ENCODE data around the gene ICE2. TPM values are rescaled to one million over a fixed set of nuclear protein-coding genes. Genes with fewer than 3 reads are reported as not detected.

The ICE2 gene
- total and polyA plus RNA-seq, 2 of the 4 experiments (the other 2 are of a cell fraction), result 14.7 to 21.1 TPM

DNA sequence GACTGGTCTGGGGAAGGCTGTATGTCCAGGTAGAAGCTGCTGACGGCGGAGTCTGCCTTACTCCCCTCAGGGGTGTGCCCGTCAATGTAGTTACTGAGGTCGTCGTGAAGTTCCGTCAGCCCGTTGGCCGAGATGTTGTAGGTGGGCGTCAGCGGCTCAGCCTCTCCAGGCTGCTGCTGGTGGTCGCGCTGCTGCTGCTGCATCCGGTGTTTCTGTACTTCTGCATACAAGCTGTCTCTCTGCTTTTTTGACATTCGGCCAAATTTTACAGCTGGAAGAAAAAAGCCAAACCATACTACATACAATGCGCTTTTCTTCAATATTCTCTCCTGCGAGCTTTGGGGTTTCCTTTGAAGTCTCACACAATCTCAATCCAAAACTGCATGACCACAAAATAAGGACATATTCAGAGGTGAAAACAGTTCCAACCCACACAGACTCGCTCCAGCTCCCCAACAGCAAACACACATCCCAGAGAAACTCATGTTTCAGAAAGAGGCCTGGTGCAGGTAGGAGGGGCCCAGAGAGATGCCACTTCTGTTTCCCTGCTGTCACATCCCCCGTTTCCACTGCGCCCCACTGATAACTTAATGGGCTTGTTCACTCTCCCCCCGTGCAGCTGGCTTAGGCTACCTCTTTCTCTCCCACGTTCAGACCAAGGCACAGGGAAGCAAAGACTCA, 32.5 kb upstream of the ICE2 start:
- Histone ChIP-seq H2AK9ac (replicated peaks; ENCODE audit: low read depth, low read length, poor library complexity) (no peak overlapping the region), H4K20me1 (ENCODE audit: insufficient read depth, low read length) (no peaks in the 10 kb centered on the region), H2BK5ac (ENCODE audit: low read depth, low read length, poor library complexity, severe bottlenecking) (no peak overlapping the region), H3K9ac (ENCODE audit: low read depth, low read length) (no peak overlapping the region), H3K9me3 (ENCODE audit: control insufficient read depth, insufficient read depth, low read length) (no peaks in the 10 kb centered on the region), H3K4me2 (ENCODE audit: low read depth, low read length) (no peak overlapping the region), H2AFZ (replicated peaks; ENCODE audit: low read length, poor library complexity) (peak overlapping the region; percentile 26), H4K8ac (ENCODE audit: low read depth in 2 of 2, low read length in 2 of 2) (no peak overlapping the region), H2AK5ac (ENCODE audit: low read depth, low read length) (no peak overlapping the region), H2BK15ac (ENCODE audit: low read depth, low read length) (no peak overlapping the region), H3K4me1 (ENCODE audit: control insufficient read depth, insufficient read depth, low read length) (no peaks in the 10 kb centered on the region), H3K79me1 (ENCODE audit: low read depth in 1 of 2, low read length in 2 of 2) (no peaks in the 10 kb centered on the region), H3K23ac (ENCODE audit: low read depth, low read length) (no peak overlapping the region), H4K91ac (ENCODE audit: insufficient read depth, low read depth, low read length) (no peak overlapping the region), H3K14ac (replicated peaks; ENCODE audit: low read depth, low read length) (no peak overlapping the region), H3K56ac (ENCODE audit: extremely low read depth, insufficient read depth, low read length) (no peak overlapping the region), H4K5ac (ENCODE audit: low read depth, low read length) (no peak overlapping the region), H3K36me3 (ENCODE audit: control insufficient read depth, insufficient read depth, low read length) (peaks cover 19% of the 10 kb centered on the region), H3K18ac (ENCODE audit: low read depth, low read length) (no peak overlapping the region), H3K4me3 (ENCODE audit: insufficient read depth, low read depth, low read length) (no peak overlapping the region), H3K27me3 (ENCODE audit: control insufficient read depth, insufficient read depth, low read length) (no peaks in the 10 kb centered on the region), H3K4ac (ENCODE audit: low read depth, low read length) (no peak overlapping the region), H2BK20ac (ENCODE audit: low read depth, low read length) (no peak overlapping the region), H3K27ac (ENCODE audit: insufficient read depth, low read length) (no peak overlapping the region), H3K9me1 (ENCODE audit: insufficient read depth, low read length) (no peaks in the 10 kb centered on the region), H2BK120ac (ENCODE audit: low read depth, low read length) (no peak overlapping the region)
- in situ Hi-C loops (cut with MboI; ENCODE audit: low sequenced_read_pairs) (loop anchor here (25.0 kb wide), 1 partner anchor 1326 kb away; no protein-coding TSS in a partner anchor), dilution Hi-C loops (cut with HindIII; ENCODE audit: low sequenced_read_pairs, unreplicated experiment) (no loop called here), intact Hi-C loops (cut with micrococcal nuclease) (no loop called here)
- peak; percentile 10 for DNase-seq
- POLR2A ChIA-PET (ENCODE audit: unreplicated experiment), result no interaction called here
- no TSS peak for BruUV-seq (replicated peaks)
- no peak for ATAC-seq (ENCODE audit: low read depth)
- WGBS, 2 experiments (ENCODE audit: extremely low coverage in 2 of 2, insufficient read length in 1 of 2), result 47% methylated on average over 11 of the region's 21 CpGs; no CpG with 5 or more reads in 1 of the 2 experiments
- TF ChIP-seq SMC3 (IDR thresholded peaks at IDR 0.05; ENCODE audit: low read depth, low read length), result no peak
- no peak for TF ChIP-seq RCOR1 (IDR thresholded peaks at IDR 0.05; ENCODE audit: insufficient replicate concordance, low read length)
- TF ChIP-seq, protein P1, sequence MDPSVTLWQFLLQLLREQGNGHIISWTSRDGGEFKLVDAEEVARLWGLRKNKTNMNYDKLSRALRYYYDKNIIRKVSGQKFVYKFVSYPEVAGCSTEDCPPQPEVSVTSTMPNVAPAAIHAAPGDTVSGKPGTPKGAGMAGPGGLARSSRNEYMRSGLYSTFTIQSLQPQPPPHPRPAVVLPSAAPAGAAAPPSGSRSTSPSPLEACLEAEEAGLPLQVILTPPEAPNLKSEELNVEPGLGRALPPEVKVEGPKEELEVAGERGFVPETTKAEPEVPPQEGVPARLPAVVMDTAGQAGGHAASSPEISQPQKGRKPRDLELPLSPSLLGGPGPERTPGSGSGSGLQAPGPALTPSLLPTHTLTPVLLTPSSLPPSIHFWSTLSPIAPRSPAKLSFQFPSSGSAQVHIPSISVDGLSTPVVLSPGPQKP (IDR thresholded peaks at IDR 0.05; ENCODE audit: borderline replicate concordance, low read depth, low read length), result no peak
- TF ChIP-seq NFE2L2 (IDR thresholded peaks at IDR 0.05; ENCODE audit: low read depth, low read length), result no peak
- CTCF ChIA-PET, result interaction anchor here (1.2 kb wide), 1 partner anchor 9 kb away, joined by 6 read pairs; no protein-coding TSS in a partner anchor

Data from IMR-90 (cell line).